GM19397 (cell line): ENCODE data around the gene MAP3K8.

Experiments used
- ATAC-seq: cut with Tn5 transposase; IDR thresholded peaks from one replicate; pipeline ENCODE4 v1.9.1; 2021; ENCODE audit warnings: mild to moderate bottlenecking, moderate library complexity; ENCODE audit not compliant: unreplicated experiment

The MAP3K8 gene

GRCh38 chr10:30433730-30434272 lies at the start of gene MAP3K8:
MAP3K8 (plus strand) TSS chr10:30434184; CDS start chr10:30438939, 4,755 bp downstream.
- peak; percentile 68 for ATAC-seq

- no peak for ATAC-seq
Measured at GRCh38 chr10:30384701-30385201, 49.2 kb upstream of the MAP3K8 start.

GRCh38 chr10:30386801-30387588 lies 47.0 kb upstream of the MAP3K8 start:
- ATAC-seq = no peak

GRCh38 chr10:30387646-30388243 lies 46.2 kb upstream of the MAP3K8 start:
- no peak for ATAC-seq

- ATAC-seq = no peak
Measured at GRCh38 chr10:30389543-30389942, 44.4 kb upstream of the MAP3K8 start.

GRCh38 chr10:30390207-30390606 lies 43.8 kb upstream of the MAP3K8 start:
- ATAC-seq = no peak

GRCh38 chr10:30391266-30391665 lies 42.7 kb upstream of the MAP3K8 start:
- no peak for ATAC-seq

- peak; percentile 94 for ATAC-seq
Measured at GRCh38 chr10:30392564-30392990, 41.4 kb upstream of the MAP3K8 start.

GRCh38 chr10:30396293-30396692 lies 37.7 kb upstream of the MAP3K8 start:
- ATAC-seq = no peak

- no peak for ATAC-seq
Measured at GRCh38 chr10:30396698-30397097, 37.3 kb upstream of the MAP3K8 start.

GRCh38 chr10:30398193-30398592 lies 35.8 kb upstream of the MAP3K8 start:
- ATAC-seq = no peak

- ATAC-seq = no peak
Measured at GRCh38 chr10:30398788-30399187, 35.2 kb upstream of the MAP3K8 start.

- no peak for ATAC-seq
Measured at GRCh38 chr10:30403494-30403893, 30.5 kb upstream of the MAP3K8 start.

- no peak for ATAC-seq
Measured at GRCh38 chr10:30404540-30404939, 29.4 kb upstream of the MAP3K8 start.

GRCh38 chr10:30411263-30411662 lies 22.7 kb upstream of the MAP3K8 start:
- ATAC-seq = no peak

GRCh38 chr10:30412901-30413300 lies 21.1 kb upstream of the MAP3K8 start:
- no peak for ATAC-seq

- no peak for ATAC-seq
Measured at GRCh38 chr10:30413996-30414576, 19.9 kb upstream of the MAP3K8 start.

- ATAC-seq = no peak
Measured at GRCh38 chr10:30415593-30415992, 18.4 kb upstream of the MAP3K8 start.

- no peak for ATAC-seq
Measured at GRCh38 chr10:30417301-30417700, 16.7 kb upstream of the MAP3K8 start.

GRCh38 chr10:30420266-30420665 lies 13.7 kb upstream of the MAP3K8 start:
- peak; percentile 52 for ATAC-seq

GRCh38 chr10:30420766-30421165 lies 13.2 kb upstream of the MAP3K8 start:
- no peak for ATAC-seq
